Coronary artery (tissue), 2 donors: ENCODE measurements around the gene GAREM1.

Experiments used
- DNase-seq: peaks from one replicate; pipeline ENCODE4 v3.0.0-alpha.2; 2017; ENCODE audit warnings: low spot score
- H3K27ac ChIP-seq, 2 donors: fragments of 200-600 bp; sonication (generic); one replicate each; pipeline ENCODE4 v1.5.1; 2016 to 2019
- H3K4me3 ChIP-seq: fragments of 200-600 bp; sonication (generic); 2 replicates; pipeline ENCODE4 v1.5.1; 2016; ENCODE audit warnings: mild to moderate bottlenecking, moderate library complexity
- TF ChIP-seq, protein P1 (sequence below): fragments of 200-600 bp; sonication (generic); IDR thresholded peaks from one replicate; pipeline ENCODE4 v1.5.1; 2019; ENCODE audit warnings: antibody characterized with exemption

Gene GAREM1

GRCh38 chr18:32425466-32425865 is 45.2 kb downstream of the GAREM1 start:
- no peak for DNase-seq
- Histone ChIP-seq H3K27ac (peak overlapping the region; percentile 5 to 11), H3K4me3 (no peak overlapping the region)
- TF ChIP-seq, protein P1, sequence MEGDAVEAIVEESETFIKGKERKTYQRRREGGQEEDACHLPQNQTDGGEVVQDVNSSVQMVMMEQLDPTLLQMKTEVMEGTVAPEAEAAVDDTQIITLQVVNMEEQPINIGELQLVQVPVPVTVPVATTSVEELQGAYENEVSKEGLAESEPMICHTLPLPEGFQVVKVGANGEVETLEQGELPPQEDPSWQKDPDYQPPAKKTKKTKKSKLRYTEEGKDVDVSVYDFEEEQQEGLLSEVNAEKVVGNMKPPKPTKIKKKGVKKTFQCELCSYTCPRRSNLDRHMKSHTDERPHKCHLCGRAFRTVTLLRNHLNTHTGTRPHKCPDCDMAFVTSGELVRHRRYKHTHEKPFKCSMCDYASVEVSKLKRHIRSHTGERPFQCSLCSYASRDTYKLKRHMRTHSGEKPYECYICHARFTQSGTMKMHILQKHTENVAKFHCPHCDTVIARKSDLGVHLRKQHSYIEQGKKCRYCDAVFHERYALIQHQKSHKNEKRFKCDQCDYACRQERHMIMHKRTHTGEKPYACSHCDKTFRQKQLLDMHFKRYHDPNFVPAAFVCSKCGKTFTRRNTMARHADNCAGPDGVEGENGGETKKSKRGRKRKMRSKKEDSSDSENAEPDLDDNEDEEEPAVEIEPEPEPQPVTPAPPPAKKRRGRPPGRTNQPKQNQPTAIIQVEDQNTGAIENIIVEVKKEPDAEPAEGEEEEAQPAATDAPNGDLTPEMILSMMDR: no peak

DNA sequence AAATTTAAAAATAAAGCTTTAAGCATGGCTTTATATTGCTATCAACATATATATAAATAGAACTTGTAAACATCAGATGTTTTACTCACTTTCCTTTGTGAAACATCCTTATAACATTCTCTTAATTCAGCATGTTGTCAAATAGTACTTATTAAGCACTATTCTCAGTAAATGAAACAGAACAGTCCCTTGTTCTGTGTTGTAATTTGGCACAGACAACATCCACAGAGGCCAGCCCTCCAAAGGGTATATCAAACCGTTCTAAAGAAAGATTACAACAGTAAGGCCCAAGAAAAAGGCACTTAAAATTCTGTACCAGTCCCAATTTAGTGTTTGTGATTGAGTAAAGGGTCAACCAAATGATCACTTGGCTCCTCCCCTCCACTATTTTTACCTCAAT is 46.0 kb downstream of the GAREM1 start:
- TF ChIP-seq, protein P1: no peak
- peak overlapping the region in 1 of 2 donors; percentile 23 for H3K27ac ChIP-seq
- no peak for DNase-seq
- H3K4me3 ChIP-seq: no peak overlapping the region

GRCh38 chr18:32422978-32423740 is 47.5 kb downstream of the GAREM1 start:
- H3K27ac ChIP-seq: no peak overlapping the region
- TF ChIP-seq, protein P1: no peak
- H3K4me3 ChIP-seq: no peak overlapping the region
- DNase-seq: no peak

- TF ChIP-seq, protein P1: no peak
- Histone ChIP-seq H3K4me3 (no peak overlapping the region), H3K27ac (no peak overlapping the region)
- DNase-seq: no peak
Observed at GRCh38 chr18:32422201-32422600, 48.5 kb downstream of the GAREM1 start.

- no peak for DNase-seq
- H3K27ac ChIP-seq: no peak overlapping the region
- TF ChIP-seq, protein P1: no peak
- H3K4me3 ChIP-seq: no peak overlapping the region
Observed at GRCh38 chr18:32420084-32420750, 50.5 kb downstream of the GAREM1 start.

- TF ChIP-seq, protein P1: no peak
- DNase-seq: no peak
- Histone ChIP-seq H3K4me3 (no peak overlapping the region), H3K27ac (no peak overlapping the region)
Observed at GRCh38 chr18:32418148-32418547, 52.5 kb downstream of the GAREM1 start.

DNA sequence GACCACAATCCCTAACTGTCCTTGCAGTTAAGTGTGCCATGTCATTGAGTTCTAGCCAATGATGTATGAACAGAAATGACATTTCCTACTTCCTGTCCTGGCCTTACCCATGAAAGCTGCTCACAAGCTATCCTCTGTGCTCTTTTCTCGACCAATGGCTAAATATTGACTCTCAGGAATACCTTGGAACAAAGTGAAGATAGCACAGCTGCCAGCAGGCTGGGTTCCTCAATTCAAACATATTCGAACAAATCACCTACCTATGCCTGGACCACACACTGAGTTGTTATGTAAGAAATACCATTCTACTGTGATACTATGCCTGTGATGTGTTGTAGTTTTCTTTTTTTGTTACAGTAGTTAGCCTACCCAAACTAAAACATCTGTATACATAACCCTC is 65.1 kb downstream of the GAREM1 start:
- Histone ChIP-seq H3K4me3 (no peak overlapping the region), H3K27ac (no peak overlapping the region)
- DNase-seq: no peak
- TF ChIP-seq, protein P1: no peak
